ENCODE data around the gene ALX3.
"Not testable (repeated sequence)": the region's sequence is repeated elsewhere in the genome, so short reads cannot be mapped to it uniquely, and the experiment has no call there.

The ALX3 gene

GRCh38 chr1:110043016-110043415 lies 27.5 kb downstream of the ALX3 start:
- Histone ChIP-seq H3K36me3 (ENCODE audit: control insufficient read depth in 2 of 2, insufficient read depth in 2 of 2, low read length in 2 of 2) (peaks cover 80 to 84% of the 10 kb centered on the region in 2 donors), H3K27me3 (ENCODE audit: control insufficient read depth in 1 of 2, insufficient read depth in 2 of 2, low read length in 2 of 2) (no peaks in the 10 kb centered on the region), H3K4me1 (ENCODE audit: control insufficient read depth, insufficient read depth, low read length) (no peaks in the 10 kb centered on the region), H3K9ac (ENCODE audit: low read length in 2 of 2) (no peak overlapping the region), H3K27ac (ENCODE audit: low read length) (no peak overlapping the region), H3K4me3 (ENCODE audit: low read length in 2 of 2) (no peak overlapping the region), H3K9me3 (ENCODE audit: control insufficient read depth in 2 of 2, low read length in 2 of 2) (no peaks in the 10 kb centered on the region)

DNA sequence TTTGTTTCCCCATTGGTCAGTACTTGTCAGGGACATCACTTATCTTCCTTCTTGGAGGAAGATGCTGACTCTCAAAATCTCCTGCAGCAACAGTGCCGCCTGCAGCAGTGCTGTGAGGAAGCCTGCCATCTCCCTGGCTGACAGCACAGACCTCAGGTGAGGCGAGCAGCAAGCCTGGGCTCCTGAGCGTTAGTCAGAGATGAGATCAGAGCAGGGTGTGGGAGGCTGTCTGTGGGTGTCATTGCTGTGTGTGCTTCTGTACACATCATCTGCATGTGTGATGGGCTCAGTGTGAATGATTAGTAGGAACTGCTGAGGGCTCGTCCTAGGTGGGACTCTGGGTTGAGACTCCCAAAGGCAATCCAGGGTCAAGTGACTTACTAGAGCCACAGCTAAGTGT lies 29.9 kb downstream of the ALX3 start:
- Histone ChIP-seq H3K9me3 (ENCODE audit: control insufficient read depth in 2 of 2, low read length in 2 of 2) (no peaks in the 10 kb centered on the region), H3K27ac (ENCODE audit: low read length) (no peak overlapping the region), H3K36me3 (ENCODE audit: control insufficient read depth in 2 of 2, insufficient read depth in 2 of 2, low read length in 2 of 2) (peaks cover 67 to 71% of the 10 kb centered on the region in 2 donors)

DNA sequence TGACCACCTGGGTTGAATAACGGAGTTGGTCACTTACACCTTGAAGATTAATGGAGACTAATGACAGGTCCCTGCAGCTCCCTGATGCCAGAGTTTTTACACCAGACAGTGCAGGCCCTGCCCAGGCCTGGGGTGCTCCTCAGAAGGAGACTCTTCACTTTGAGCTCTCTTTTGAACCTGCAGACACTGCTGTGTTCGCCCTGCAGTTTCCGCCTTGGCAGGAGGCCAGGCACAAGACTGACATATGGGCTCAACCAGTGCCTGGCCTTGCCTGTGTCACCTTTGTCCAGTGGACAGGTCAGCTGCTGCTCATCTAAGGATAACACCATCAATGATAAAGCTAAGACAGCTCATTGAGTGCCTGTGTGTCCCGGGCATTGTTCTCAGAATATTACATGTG lies 30.8 kb downstream of the ALX3 start:
- no peak overlapping the region for H3K27ac ChIP-seq (ENCODE audit: low read length)
- H3K9me3 ChIP-seq (ENCODE audit: control insufficient read depth in 2 of 2, low read length in 2 of 2), result no peaks in the 10 kb centered on the region
- peaks cover 10% of the 10 kb centered on the region for H3K4me1 ChIP-seq (ENCODE audit: control insufficient read depth, insufficient read depth, low read length)
- H3K4me3 ChIP-seq (ENCODE audit: low read length in 2 of 2), result no peak overlapping the region
- no peaks in the 10 kb centered on the region for H3K27me3 ChIP-seq (ENCODE audit: control insufficient read depth in 1 of 2, insufficient read depth in 2 of 2, low read length in 2 of 2)
- no peak overlapping the region for H3K9ac ChIP-seq (ENCODE audit: low read length in 2 of 2)
- H3K36me3 ChIP-seq (ENCODE audit: control insufficient read depth in 2 of 2, insufficient read depth in 2 of 2, low read length in 2 of 2), result peaks cover 58 to 63% of the 10 kb centered on the region in 2 donors

More for the DNA sequence above, 29.9 kb downstream of the ALX3 start:
- Histone ChIP-seq H3K4me3 (ENCODE audit: low read length in 2 of 2) (no peak overlapping the region), H3K27me3 (ENCODE audit: control insufficient read depth in 1 of 2, insufficient read depth in 2 of 2, low read length in 2 of 2) (no peaks in the 10 kb centered on the region), H3K9ac (ENCODE audit: low read length in 2 of 2) (no peak overlapping the region), H3K4me1 (ENCODE audit: control insufficient read depth, insufficient read depth, low read length) (peaks cover 4% of the 10 kb centered on the region)

DNA sequence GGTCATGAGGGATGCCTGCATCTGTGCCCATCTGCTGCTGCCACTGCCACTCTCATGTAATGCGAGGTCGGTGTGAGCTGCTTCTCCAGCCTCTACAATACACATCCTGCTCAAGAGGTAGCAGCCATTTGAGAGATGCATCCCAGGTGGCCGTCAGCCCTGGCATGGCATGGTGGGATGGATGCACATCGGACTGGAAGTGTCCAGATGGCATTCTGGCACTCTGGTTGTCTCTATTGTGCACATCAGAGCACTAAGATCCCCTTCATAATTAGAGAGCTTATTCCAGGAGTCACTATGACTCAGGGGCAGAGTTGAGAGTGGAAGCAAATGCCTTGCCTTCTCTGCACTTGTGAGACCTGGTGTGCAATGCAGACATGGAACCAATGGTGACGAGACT lies 32.2 kb downstream of the ALX3 start:
- Histone ChIP-seq H3K36me3 (ENCODE audit: control insufficient read depth in 2 of 2, insufficient read depth in 2 of 2, low read length in 2 of 2) (peaks cover 47 to 52% of the 10 kb centered on the region in 2 donors), H3K4me1 (ENCODE audit: control insufficient read depth, insufficient read depth, low read length) (peaks cover 10% of the 10 kb centered on the region), H3K27me3 (ENCODE audit: control insufficient read depth in 1 of 2, insufficient read depth in 2 of 2, low read length in 2 of 2) (no peaks in the 10 kb centered on the region), H3K4me3 (ENCODE audit: low read length in 2 of 2) (no peak overlapping the region), H3K27ac (ENCODE audit: low read length) (no peak overlapping the region), H3K9me3 (ENCODE audit: control insufficient read depth in 2 of 2, low read length in 2 of 2) (no peaks in the 10 kb centered on the region), H3K9ac (ENCODE audit: low read length in 2 of 2) (no peak overlapping the region)

DNA sequence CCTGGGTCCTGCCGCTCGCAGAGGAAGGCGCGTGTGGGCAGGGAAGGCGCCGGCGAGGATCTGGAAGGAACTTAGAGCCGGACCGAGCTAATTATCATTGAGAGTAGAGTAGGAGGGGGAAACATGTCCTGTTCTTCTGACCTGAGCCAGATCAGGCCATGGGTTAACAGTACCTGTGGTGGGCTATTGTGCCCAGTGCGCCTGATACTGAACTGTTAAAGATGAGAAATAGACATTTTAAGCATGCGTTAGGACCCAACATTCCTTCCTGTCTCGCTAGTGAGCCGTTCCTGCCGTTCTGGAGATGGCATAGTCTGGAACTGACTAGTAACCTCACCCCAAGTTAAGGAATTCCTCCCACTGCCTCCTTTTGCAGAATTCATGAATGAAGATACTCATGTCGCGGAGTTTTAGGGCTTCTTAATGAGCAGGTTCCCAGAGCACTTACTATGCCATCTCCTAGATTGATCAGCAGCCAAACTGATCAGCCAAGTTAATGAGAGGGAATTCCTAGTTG lies 35.2 kb downstream of the ALX3 start:
- H3K36me3 ChIP-seq (ENCODE audit: control insufficient read depth in 2 of 2, insufficient read depth in 2 of 2, low read length in 2 of 2), result peaks cover 20 to 24% of the 10 kb centered on the region in 2 donors
- H3K9ac ChIP-seq (ENCODE audit: low read length in 2 of 2), result peak overlapping the region; percentile 86 to 87
- peaks cover 10% of the 10 kb centered on the region for H3K4me1 ChIP-seq (ENCODE audit: control insufficient read depth, insufficient read depth, low read length)
- H3K9me3 ChIP-seq (ENCODE audit: control insufficient read depth in 2 of 2, low read length in 2 of 2), result no peaks in the 10 kb centered on the region
- peak overlapping the region; percentile 87 for H3K27ac ChIP-seq (ENCODE audit: low read length)
- no peaks in the 10 kb centered on the region for H3K27me3 ChIP-seq (ENCODE audit: control insufficient read depth in 1 of 2, insufficient read depth in 2 of 2, low read length in 2 of 2)
- peak overlapping the region; percentile 85 to 93 for H3K4me3 ChIP-seq (ENCODE audit: low read length in 2 of 2)

DNA sequence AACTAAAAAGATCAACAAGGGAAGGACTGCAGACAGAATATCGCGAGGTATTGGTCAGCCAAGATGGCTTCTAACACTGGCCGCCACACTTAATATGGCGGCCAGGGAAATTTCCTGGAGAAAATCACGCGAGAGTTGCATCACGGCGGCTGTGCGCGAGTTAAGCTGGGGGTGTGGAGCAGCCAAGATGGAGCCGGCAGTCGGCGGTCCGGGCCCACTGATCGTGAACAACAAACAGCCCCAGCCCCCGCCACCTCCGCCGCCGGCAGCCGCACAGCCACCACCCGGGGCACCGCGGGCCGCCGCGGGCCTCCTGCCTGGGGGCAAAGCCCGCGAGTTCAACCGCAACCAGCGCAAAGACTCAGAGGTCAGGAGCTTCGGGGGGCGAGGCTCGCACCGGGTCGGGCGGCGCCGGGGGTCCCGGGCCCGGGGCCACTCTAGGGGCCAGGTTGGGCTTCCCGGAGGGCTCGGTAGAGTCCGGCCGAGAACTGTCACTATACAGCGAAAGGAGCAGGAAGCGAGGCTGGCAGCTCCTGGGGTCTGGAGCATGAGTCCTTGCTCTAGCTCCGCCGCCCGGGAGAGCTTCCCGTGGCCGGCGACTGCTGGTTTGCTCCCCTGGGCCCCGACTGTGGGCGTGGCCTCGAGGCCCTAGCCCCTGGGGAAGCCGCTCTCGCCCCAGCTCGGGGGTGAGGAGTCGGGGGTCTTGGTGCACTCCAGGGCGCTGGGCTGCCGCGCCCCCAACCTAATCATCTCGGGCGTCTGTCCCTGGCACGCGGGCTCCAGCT lies 35.8 kb downstream of the ALX3 start, which contains the start of gene STRIP1:
Gene STRIP1, plus strand, starts transcription at position 174 of the 785 bp plus-strand sequence. Its CDS starts 14 bp downstream, at position 188.
- Histone ChIP-seq H3K27me3 (ENCODE audit: control insufficient read depth in 1 of 2, insufficient read depth in 2 of 2, low read length in 2 of 2) (no peaks in the 10 kb centered on the region), H3K9me3 (ENCODE audit: control insufficient read depth in 2 of 2, low read length in 2 of 2) (no peaks in the 10 kb centered on the region), H3K9ac (ENCODE audit: low read length in 2 of 2) (peak within 1 kb of the TSS; percentile 86 to 87), H3K27ac (ENCODE audit: low read length) (peak within 1 kb of the TSS; percentile 87), H3K4me1 (ENCODE audit: control insufficient read depth, insufficient read depth, low read length) (peaks cover 10% of the 10 kb centered on the region), H3K36me3 (ENCODE audit: control insufficient read depth in 2 of 2, insufficient read depth in 2 of 2, low read length in 2 of 2) (peaks cover 16 to 19% of the 10 kb centered on the region in 2 donors), H3K4me3 (ENCODE audit: low read length in 2 of 2) (peak within 1 kb of the TSS; percentile 85 to 93)

DNA sequence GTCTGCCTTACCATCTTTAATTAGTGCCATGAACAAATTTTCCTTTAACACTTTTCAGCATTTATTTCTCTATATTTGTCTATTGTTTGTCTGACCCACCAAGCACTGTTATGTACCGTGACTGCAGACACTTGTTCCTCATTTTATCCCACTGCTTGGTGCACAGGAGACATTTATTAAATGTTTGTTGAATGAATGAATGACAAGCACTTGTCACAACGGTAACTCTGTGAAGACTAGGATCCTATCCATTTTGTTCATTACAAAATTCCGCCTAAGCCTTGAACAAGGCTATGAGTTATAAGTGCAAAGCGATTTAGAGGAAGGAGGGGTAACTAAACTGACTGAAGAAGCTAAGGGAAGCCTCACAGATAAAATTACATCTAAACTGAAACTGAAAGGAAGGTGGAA lies 36.4 kb downstream of the ALX3 start:
- Histone ChIP-seq H3K27me3 (ENCODE audit: control insufficient read depth in 1 of 2, insufficient read depth in 2 of 2, low read length in 2 of 2) (no peaks in the 10 kb centered on the region), H3K9me3 (ENCODE audit: control insufficient read depth in 2 of 2, low read length in 2 of 2) (no peaks in the 10 kb centered on the region), H3K4me3 (ENCODE audit: low read length in 2 of 2) (peak overlapping the region; percentile 68 to 85), H3K9ac (ENCODE audit: low read length in 2 of 2) (peak overlapping the region; percentile 55 to 87), H3K27ac (ENCODE audit: low read length) (peak overlapping the region; percentile 87), H3K36me3 (ENCODE audit: control insufficient read depth in 2 of 2, insufficient read depth in 2 of 2, low read length in 2 of 2) (peaks cover 10 to 13% of the 10 kb centered on the region in 2 donors), H3K4me1 (ENCODE audit: control insufficient read depth, insufficient read depth, low read length) (peaks cover 10% of the 10 kb centered on the region)

DNA sequence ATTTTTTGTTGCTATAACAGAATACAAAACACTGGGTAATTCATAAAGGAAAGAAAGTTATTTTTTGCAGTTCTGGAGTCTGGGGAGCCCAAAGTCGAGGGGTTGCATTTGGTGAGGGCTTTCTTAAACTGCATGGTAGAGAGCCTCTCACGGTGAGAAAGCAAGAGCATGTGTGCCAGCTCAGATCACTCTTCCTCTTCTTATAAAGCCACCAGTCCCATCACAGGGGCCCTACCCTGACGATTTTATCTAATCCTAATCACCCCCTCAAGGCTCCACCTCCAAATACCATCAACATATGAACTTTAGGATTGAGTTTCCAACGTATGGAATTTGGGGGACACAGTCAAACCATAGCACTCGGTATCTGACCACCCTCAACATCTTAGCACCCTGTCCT lies 37.1 kb downstream of the ALX3 start:
- Histone ChIP-seq H3K9me3 (ENCODE audit: control insufficient read depth in 2 of 2, low read length in 2 of 2) (no peaks in the 10 kb centered on the region), H3K27me3 (ENCODE audit: control insufficient read depth in 1 of 2, insufficient read depth in 2 of 2, low read length in 2 of 2) (no peaks in the 10 kb centered on the region), H3K27ac (ENCODE audit: low read length) (no peak overlapping the region), H3K4me1 (ENCODE audit: control insufficient read depth, insufficient read depth, low read length) (peaks cover 10% of the 10 kb centered on the region), H3K36me3 (ENCODE audit: control insufficient read depth in 2 of 2, insufficient read depth in 2 of 2, low read length in 2 of 2) (peaks cover 4 to 7% of the 10 kb centered on the region in 2 donors), H3K4me3 (ENCODE audit: low read length in 2 of 2) (peak overlapping the region in 1 of 2 donors; percentile 68), H3K9ac (ENCODE audit: low read length in 2 of 2) (no peak overlapping the region)

GRCh38 chr1:110032327-110032726 lies 38.1 kb downstream of the ALX3 start:
- H3K9me3 ChIP-seq (ENCODE audit: control insufficient read depth in 2 of 2, low read length in 2 of 2), result no peaks in the 10 kb centered on the region
- H3K27me3 ChIP-seq (ENCODE audit: control insufficient read depth in 1 of 2, insufficient read depth in 2 of 2, low read length in 2 of 2), result no peaks in the 10 kb centered on the region
- H3K4me3 ChIP-seq (ENCODE audit: low read length in 2 of 2), result no peak overlapping the region
- H3K4me1 ChIP-seq (ENCODE audit: control insufficient read depth, insufficient read depth, low read length), result peaks cover 10% of the 10 kb centered on the region
- no peaks in the 10 kb centered on the region for H3K36me3 ChIP-seq (ENCODE audit: control insufficient read depth in 2 of 2, insufficient read depth in 2 of 2, low read length in 2 of 2)
- no peak overlapping the region for H3K27ac ChIP-seq (ENCODE audit: low read length)
- no peak overlapping the region for H3K9ac ChIP-seq (ENCODE audit: low read length in 2 of 2)

GRCh38 chr1:110030687-110031086 lies 39.8 kb downstream of the ALX3 start:
- not testable (repeated sequence) for H3K4me3 ChIP-seq (ENCODE audit: low read length in 2 of 2); H3K27ac ChIP-seq (ENCODE audit: low read length)

GRCh38 chr1:110024613-110025012 lies 45.9 kb downstream of the ALX3 start:
- H3K27me3 ChIP-seq (ENCODE audit: control insufficient read depth in 1 of 2, insufficient read depth in 2 of 2, low read length in 2 of 2), result no peaks in the 10 kb centered on the region
- no peak overlapping the region for H3K4me3 ChIP-seq (ENCODE audit: low read length in 2 of 2)
- no peaks in the 10 kb centered on the region for H3K4me1 ChIP-seq (ENCODE audit: control insufficient read depth, insufficient read depth, low read length)
- H3K9me3 ChIP-seq (ENCODE audit: control insufficient read depth in 2 of 2, low read length in 2 of 2), result no peaks in the 10 kb centered on the region
- H3K27ac ChIP-seq (ENCODE audit: low read length), result no peak overlapping the region
- peaks cover 36 to 39% of the 10 kb centered on the region in 2 donors for H3K36me3 ChIP-seq (ENCODE audit: control insufficient read depth in 2 of 2, insufficient read depth in 2 of 2, low read length in 2 of 2)
- no peak overlapping the region for H3K9ac ChIP-seq (ENCODE audit: low read length in 2 of 2)

More at GRCh38 chr1:110030687-110031086, 39.8 kb downstream of the ALX3 start:
- not testable (repeated sequence) for H3K9ac ChIP-seq (ENCODE audit: low read length in 2 of 2); H3K36me3 ChIP-seq (ENCODE audit: control insufficient read depth in 2 of 2, insufficient read depth in 2 of 2, low read length in 2 of 2); H3K27me3 ChIP-seq (ENCODE audit: control insufficient read depth in 1 of 2, insufficient read depth in 2 of 2, low read length in 2 of 2); H3K9me3 ChIP-seq (ENCODE audit: control insufficient read depth in 2 of 2, low read length in 2 of 2); H3K4me1 ChIP-seq (ENCODE audit: control insufficient read depth, insufficient read depth, low read length)
